HG03097 (cell line): ENCODE data around the gene COMMD2.

Experiments used
- ATAC-seq: cut with Tn5 transposase; IDR thresholded peaks from one replicate; pipeline ENCODE4 v1.9.1; 2021; ENCODE audit not compliant: unreplicated experiment, low FRiP score

Gene COMMD2

DNA sequence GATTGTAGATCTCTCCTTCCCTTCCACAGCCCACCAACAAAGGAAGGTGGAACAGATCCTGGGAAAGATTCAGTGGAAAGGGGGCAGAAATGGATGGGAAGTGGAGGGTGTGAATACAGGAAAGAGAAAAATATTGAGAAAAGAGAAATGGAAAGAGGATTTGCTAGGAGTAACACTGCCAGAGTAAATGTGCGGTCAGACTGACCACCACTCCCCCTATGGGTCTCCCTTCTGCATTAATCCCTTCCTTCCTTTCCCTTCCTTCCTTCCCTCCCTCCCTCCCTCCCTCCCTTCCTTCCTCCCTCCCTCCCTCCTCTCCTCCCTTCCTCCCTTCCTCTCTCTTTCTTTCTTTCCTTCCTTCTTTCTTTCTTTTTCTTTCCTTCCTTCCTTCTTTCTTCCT is 12.0 kb upstream of the COMMD2 start:
- ATAC-seq: no peak

DNA sequence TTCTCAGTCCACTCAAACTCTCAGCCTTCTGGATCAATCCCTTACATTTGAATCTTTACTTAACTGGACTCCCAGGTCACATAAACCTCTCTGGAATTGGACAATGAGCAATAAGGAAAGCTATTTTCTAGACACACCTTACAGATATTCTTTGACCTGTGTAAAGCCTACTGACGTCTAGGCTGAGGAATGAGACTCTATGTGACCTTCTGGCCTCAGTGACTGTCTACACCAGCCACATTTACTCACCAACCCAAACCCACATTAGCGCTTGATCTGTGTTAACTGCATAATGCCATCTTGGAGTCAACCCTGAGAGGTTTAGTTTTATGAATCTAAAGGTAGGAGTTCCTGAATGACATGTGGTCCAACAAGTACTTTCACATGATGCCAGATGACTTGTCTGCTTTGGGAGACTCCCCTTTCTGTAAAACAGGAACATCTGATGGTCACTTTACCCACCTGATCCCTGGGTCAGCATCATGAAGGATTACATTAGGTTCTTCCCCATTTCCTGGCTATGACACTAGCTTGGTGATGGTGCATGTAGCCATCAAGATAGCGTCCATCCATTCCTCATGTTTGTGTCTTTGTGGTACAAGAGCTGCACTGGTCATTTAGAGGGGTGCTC is 11.4 kb upstream of the COMMD2 start:
- ATAC-seq: no peak

DNA sequence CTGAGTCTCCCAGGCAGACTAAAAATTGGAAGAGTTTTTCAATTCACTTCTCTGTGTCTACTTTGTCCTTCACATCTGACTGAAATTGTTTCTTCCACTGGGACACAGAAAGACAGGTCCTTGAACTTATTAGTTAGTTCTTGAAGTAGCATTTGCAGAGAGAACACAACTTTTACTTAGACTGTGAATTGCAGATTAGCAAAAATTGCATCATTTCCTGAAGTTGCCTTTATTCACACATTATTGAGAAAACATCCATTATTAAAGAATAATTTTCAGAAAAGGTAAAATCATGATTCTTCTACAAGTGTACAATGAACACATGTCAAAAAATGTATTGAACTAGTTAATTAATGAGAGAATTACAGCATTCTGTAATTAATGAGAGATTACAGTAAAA is 1.4 kb upstream of the COMMD2 start:
- ATAC-seq: no peak

DNA sequence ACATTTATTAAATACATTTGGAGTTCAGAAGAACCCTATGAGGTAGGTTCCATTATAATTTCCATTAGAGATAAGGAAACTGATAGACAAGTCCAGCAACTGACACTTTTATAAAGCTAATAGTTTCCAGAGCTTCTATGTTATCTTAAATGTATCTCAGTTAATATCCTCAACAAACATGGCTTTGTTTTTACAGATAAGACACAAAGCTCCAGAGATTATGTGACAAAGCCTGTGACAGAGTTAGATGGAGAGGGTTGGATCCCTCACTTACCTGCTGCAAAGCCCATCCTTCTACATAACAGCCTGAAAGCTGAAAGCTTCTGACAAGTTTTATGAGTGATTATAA is 473 bp upstream of the COMMD2 start:
- ATAC-seq: no peak

DNA sequence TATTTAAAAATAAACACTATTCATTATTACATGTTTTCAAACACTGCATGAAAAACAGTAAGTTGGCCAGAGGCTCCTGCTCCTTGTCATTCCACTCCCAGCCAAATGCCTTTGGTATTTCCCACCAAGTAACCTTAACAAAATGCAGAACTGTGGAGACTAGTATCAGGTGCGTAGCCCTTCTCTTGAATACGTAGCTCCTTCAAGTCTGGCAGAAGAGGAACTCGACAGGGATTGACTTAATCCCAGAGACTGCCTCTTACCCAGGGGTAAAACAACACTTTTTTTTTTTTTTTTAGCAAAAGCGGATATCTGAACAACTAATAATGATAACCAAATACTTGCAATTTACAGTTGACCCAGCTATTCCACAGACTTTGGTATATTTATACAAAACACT is 738 bp downstream of the COMMD2 start:
- no peak for ATAC-seq

DNA sequence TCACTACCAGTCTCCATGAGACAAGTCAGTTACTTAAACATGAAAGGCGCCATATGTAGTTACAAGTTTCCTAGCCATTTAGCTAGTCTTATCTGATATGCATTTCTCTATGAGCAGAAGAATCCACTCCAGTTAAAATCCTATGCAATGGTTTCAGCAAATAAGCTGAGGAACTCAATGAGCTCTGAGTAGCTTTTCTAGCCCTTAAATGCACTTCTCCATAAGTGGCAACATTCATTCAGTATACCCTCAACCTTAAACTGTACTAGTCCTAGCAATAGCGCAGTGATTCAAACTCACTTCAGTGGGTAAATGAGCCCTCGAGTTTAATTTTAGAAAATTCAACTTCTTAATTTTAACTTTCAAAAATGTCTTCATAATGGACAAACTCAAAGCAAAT is 7.7 kb downstream of the COMMD2 start:
- no peak for ATAC-seq

DNA sequence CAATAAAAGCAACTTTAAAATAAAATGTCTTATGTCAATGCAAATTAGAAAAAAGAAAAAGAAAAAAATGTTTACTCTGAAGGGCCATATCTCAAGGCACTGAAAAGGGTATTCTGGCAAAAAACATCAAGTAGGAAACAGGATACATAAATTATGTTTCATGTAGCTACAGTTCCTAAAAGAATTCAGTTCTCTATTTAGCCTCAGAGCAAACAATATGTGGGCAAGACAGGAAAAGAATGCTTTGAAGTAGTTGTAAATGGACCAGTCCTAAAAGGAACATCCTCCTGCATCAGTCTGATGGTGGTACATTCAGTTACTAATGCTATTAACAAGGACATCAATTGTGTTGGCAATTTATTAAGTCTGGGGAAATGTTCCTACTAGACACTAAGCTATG is 8.1 kb downstream of the COMMD2 start:
- ATAC-seq: no peak

DNA sequence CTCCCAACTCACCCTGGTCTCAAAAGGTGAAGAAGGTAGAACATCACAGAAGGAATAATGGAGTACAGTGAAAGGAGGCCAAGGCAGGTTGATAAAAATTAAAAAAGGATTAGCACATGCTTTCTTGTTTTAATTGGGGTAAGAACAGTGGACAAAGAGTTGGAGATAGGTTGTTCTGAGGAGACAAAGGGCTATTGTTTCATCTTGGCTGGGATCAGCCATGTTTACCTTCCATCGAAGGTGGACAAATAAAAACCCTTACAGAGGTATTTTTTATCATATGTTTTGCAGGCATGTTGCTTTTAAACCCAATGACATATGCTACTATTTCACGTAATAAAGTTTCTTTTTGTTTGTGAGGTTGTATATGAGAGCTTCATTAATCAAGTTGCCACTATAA is 12.9 kb downstream of the COMMD2 start:
- ATAC-seq: no peak

DNA sequence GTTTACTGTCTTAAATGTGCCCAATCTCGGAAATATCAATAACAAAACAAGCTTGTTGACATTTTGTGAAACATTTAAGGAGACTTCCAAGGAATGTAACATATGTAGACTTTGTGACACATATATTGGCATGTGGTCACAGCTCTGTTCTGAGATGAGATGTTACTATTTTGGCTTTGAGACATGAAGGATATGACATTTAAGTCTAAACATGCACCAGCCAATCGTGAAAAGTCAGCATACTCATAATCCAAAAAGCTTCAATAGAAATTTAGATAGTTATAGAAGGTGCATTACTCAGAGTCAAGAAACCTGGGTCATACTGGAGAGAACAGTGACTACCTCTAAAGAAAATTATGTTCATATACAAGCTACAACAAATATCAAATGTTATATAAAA is 13.4 kb downstream of the COMMD2 start:
- no peak for ATAC-seq

DNA sequence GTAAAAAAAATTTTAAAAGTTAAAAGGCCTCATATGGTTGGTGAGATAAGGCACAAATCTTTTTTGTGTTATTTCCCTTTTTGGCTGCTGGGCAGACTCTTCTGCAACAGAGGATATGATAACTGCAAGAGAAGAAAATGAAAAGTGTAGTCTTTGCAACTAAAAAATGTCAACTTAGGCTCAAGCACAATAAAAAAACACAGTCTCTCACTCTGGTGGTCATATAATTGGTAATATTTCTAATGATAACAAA is 15.4 kb downstream of the COMMD2 start:
- no peak for ATAC-seq

DNA sequence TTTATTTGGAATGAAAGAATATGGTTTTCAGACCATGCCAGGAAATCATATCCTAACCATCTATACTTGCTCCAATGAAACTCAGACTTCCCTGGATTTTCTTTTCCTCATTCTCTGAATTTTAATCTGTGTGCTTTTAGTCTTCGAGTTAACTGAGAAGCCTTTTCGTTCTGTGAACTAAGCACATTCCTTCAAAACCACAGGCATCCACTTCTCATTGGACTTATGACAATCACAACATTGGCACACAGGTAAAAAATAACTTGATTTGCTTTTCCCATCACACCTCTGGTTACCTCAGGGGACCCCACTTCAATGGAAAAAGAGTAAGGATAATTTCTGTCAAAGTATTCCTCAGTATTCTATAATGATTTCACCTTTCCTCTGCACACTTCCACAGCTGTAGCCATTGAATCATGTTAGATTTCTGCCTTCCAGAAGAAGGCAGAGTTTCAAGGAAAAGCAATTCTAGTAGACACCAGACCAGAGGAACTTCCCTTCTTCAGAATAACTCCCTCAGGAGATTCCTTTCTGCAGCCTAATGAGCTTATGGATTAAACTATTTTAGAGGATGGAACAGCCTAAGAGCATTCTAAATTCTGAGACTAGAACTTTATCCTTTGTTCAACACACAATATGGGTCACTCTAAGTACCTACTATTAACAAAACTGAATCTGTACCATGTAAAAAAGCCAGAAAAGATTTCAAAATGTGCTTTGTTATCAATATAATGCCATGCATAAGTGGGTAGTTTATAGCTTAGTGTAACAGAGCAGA is 15.9 kb downstream of the COMMD2 start:
- ATAC-seq: no peak

DNA sequence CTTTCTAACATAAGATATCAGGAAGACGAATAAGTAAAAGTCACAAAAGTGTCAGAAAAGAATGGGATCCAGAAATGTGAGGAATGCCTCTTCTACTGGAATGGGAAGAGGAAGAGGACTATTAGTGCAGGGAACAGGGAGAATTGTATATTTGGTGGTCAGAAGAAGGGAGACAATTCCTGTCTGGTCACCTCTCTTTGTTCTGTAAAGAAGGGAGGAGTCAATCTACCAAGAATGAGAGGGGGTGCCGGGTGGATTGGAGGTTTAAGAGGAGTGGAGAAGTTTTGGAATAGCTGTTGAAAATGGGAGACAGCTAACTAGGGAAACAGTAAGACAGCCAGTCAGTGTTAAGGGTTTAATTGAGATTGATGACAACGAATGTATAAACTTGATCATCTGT is 20.1 kb downstream of the COMMD2 start:
- ATAC-seq: no peak

DNA sequence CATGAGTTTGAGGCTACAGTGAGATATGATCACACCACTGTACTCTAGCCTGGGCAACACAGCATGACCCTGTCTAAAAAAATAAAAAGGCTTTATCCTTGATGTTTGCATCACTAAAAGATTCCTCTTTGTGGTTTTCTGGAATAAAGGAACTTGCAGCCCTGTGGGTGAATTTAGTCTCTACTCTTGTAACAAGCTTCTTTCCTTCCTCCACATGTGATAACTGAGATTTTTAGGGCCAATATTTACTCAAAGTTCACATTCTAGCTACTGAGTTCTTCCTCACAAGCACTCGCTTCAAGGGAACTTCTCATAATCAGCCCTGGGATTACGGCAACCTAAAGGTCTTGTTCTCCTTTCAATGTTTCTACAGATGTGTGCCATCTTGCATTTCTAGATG is 24.6 kb downstream of the COMMD2 start:
- no peak for ATAC-seq

DNA sequence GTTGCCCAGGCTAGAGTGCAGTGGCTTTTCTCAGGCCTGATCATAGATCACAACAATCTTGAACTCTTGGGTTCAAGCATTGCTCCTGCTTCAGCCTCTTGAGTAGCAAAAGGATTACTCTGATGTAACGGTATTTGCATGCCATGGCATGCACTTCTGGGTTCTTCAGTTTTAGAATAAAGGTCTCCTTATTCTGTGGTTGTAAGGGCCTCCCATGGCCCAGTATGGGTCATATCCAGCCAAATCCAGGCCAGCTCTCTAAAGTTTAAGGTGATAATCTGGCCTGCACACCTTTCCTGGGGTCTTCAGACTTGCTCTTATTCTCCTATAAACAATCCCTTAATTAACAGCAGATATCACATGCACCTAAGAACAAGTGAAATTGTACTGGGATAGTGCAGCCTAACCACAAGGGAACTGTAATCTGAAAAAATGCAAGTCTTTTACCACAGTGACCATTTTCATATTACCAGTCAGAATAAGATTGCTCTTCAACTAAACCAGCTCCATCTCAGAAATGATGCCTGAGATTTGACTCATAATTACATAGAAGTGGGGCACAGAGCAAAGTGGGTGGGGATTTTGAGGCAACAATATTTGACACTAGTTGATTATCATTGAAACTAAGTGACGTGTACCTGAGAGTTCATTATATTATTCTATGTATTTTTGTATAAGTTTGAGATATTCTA is 25.4 kb downstream of the COMMD2 start:
- ATAC-seq: no peak

DNA sequence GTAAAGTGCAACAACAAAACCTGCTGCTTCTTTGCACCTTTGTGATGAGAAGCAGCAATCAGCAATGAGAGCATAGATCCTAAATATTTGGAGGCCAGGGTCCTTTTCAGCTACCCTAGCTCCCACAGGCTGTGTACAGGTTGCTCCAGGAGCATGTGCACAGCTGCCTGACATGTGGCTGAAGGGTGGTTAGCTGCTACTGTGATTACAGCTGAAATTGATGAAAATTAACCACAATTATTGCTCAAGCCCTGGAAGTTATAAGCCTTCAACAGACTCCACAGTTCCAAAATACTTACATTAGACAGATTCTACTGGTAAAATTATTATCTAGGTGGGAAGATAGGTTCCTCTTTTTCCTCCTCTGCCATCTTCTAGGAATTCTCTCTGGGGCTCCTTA is 28.5 kb downstream of the COMMD2 start:
- no peak for ATAC-seq

DNA sequence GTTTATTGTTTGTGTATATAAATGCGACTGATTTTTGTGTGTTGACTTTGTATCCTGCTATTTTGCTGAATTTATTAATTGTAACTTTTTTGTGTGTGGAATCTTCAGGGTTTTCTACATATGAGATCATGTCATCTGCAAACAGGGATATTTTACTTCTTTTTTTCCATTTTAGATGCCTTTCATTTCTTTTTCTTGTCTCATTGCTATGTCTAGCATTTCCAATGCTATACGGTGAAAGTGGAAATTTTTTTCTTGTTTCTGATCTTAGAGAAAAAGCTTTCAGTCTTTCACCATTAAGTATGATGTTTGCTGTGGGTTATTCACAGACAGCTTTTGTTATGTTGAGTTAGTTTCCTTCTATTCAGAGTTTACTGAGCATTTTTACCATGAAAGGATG is 31.4 kb downstream of the COMMD2 start:
- no peak for ATAC-seq

DNA sequence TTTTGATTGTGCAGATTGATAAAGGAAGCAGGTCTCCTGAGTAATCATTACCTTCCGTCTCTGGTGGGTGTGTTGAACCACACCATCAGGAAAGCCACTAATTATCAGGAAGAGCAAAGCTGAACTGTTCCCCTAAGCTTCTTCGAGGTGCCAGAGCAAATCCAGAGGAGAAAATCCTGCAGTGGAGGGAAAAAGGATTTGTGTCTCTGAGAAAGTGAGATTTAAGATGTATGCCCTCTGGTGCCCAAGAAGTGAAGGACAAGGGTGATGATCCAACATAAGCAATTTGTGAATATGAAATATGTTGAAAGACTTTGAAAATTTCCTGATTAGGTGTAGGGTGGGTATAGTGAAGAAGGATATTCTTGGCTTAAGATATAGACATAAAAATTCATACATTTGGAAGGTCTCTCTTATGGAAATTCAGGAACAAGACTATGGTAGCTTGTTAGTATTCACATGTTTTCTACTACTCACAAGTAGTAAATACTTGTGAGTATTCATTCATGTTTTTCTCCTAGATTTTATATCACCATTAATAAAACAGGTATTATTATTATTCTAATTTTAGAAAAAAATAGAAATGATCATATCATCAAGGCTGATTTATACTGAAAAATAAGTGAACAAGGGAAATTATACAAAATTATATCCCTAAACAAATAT is 34.8 kb downstream of the COMMD2 start:
- no peak for ATAC-seq

DNA sequence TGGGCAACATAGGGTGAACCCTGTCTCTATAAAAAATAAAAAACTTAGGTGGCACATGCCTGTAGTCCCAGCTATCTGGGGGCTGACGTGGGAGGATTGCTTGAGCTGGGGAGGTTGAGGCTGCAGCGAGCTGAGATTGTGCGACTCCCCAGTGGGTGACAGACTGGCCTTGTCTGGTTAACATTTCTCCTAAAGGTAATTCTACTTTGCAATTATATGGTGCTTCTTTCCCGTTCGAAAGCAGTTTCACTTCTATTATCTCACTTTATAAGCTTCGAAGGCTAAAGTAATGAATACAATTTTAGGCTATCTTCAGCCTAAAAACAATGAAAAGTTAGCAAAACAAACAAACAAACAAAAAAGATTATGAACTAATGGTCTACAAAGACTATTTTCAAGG is 35.3 kb downstream of the COMMD2 start:
- ATAC-seq: no peak

DNA sequence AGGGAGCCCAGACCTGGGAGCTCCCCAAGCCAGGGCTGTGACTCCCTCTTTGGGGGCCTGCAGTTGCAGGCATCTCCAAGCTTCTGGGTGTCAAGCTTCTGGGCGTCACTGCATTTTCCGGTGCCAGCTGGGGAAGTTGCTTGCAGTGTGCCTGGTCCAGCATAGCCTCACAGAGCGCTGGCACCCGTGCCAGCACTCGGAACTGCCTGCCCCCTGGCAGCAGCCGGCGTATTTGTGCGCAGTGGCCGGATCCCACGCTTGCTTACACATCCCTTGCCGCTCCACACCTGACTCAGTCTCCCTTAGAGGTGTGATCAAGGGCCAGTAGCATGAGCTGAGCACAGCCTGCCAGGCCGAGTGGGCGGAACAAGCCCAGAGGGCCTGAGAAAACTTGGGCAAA is 37.0 kb downstream of the COMMD2 start:
- no peak for ATAC-seq

DNA sequence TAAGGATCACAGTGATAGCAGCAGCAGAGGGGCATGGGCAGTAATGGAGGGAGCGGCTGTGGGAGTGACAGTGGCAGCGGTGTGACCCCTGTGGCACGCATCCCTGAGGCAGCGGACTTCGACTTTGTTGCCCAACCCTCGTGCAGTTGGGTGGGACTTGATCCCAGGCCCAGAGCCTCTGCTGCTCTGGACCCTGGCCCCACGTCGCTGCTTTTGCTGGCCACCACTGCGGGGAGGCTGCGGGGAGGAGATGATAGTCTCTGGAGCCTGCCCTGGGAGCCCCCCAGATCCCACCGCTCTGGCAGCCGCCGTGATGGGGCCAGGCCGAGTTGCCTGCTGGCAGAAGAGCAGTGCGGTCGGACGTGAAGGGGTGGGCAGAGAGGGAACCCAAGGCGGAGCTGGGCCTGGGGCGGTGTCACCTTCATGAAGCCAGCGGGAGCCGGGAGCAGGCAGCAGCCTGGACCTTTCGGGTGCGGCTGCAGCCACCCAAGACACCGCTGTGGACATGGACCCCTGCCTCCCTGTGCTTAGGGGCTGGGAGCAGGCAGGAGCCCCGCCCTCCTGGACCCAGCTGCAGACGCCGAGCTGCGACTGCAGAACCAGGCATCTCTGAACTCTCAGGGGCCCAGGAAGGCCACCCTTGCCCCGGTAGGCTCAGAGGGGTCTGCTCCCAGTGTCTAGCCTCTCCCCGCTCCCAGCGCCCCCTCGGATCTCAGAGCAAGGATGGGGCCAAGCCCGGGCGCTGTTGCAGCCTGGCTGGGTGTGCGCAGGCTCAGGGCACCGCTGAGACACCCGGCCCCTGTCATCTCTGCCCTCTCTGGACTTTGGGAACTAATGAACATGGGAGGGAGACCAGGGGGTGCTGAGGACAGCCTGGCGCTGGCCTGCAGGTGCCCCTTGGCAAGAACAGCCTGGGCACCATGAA is 38.3 kb downstream of the COMMD2 start:
- no peak for ATAC-seq

DNA sequence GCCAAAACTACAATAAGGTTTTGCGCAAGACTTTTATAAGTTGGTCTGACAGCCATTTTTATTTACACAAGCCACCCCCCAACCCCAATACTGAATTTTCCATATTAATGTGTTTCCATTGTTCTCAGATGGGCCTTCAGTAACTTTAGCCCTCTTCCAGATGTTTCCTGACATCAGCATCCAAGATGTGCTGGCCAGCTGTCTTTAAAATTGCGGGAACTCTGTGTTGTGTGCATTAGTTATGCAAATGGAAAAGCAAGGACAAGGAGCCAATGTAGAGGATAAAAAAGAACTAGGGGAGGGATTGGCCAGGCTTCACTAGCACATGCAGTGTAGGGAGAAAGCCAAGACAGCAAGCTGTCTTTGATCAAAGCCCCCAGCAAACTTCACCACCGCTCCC is 45.4 kb downstream of the COMMD2 start:
- no peak for ATAC-seq
